GM12892 (cell line): ENCODE results near the gene SEC14L2.

ENCODE experiments used
- POLR2A ChIP-seq: IDR thresholded peaks from 2 replicates; pipeline ENCODE4 v1.6.1; 2011; ENCODE audit warnings: low read depth, low read length, control low read depth
- POLR2AphosphoS5 ChIP-seq: IDR thresholded peaks from 2 replicates; pipeline ENCODE4 v1.6.1; 2011; ENCODE audit warnings: low read depth, low read length, control low read depth
- TAF1 ChIP-seq: IDR thresholded peaks from 2 replicates; pipeline ENCODE4 v1.6.1; 2011; ENCODE audit warnings: low read depth, mild to moderate bottlenecking, control low read depth, low read length, borderline replicate concordance

GRCh38 chr22:30441088-30441487 is 44.3 kb downstream of the SEC14L2 start:
- TF ChIP-seq POLR2A, result no peak
- TF ChIP-seq TAF1, result no peak
- TF ChIP-seq POLR2AphosphoS5, result no peak
